Measurements from ENCODE around the gene POP4. TPM values are rescaled to one million over a fixed set of nuclear protein-coding genes. Genes with fewer than 3 reads are reported as not detected.

POP4 gene
- total and polyA plus RNA-seq, 2 of the 8 experiments (the other 6 are each of a cell fraction or from before 2014, with no cell fraction given), result 29.1 to 41.5 TPM

GRCh38 chr19:29588095-29588494 lies 18.0 kb upstream of the POP4 start (continued):
- no peak for TF ChIP-seq CHD7 (IDR thresholded peaks at IDR 0.05; ENCODE audit: insufficient replicate concordance, low read length)
- no peak for TF ChIP-seq POLR2A (IDR thresholded peaks at IDR 0.05; ENCODE audit: control extremely low read depth in 1 of 2, low read depth in 2 of 2, low read length in 2 of 2)
- no peak for TF ChIP-seq SP4 (IDR thresholded peaks at IDR 0.05; ENCODE audit: low read length)
- no peak for TF ChIP-seq POLR2AphosphoS5 (IDR thresholded peaks at IDR 0.05; ENCODE audit: low read depth, low read length)
- TF ChIP-seq KDM5A (IDR thresholded peaks at IDR 0.05; ENCODE audit: low read length), result no peak
- no peak for TF ChIP-seq RFX5 (IDR thresholded peaks at IDR 0.05; ENCODE audit: borderline replicate concordance, low read depth, low read length)
- TF ChIP-seq SIX5 (IDR thresholded peaks at IDR 0.05; ENCODE audit: low read depth, low read length), result no peak
